Liver (tissue), 9 donors: ENCODE data around the gene EXT2. TPM values are rescaled to one million over a fixed set of nuclear protein-coding genes. Genes with fewer than 3 reads are reported as not detected.

ENCODE experiments used
- DNase-seq: peaks from one replicate; pipeline ENCODE4 v3.0.0-alpha.2; 2017; ENCODE audit warnings: low spot score
- H3K27ac ChIP-seq, 2 donors: one replicate each; pipeline ENCODE4 v1.7.0; 2013; ENCODE audit warnings: inconsistent platforms in 2 of 2, low read length in 2 of 2, control low read depth in 1 of 2, low read depth in 1 of 2, mild to moderate bottlenecking in 1 of 2
- H3K27me3 ChIP-seq, 4 donors: one replicate each; pipeline versions ENCODE4 v1.6.1 to v1.7.0; 2013; ENCODE audit warnings: low read length in 3 of 4, inconsistent platforms in 1 of 4, mild to moderate bottlenecking in 1 of 4, moderate library complexity in 1 of 4; ENCODE audit not compliant: control insufficient read depth in 4 of 4, insufficient read depth in 4 of 4
- H3K36me3 ChIP-seq, 4 donors: one replicate each; pipeline versions ENCODE4 v1.6.1 to v1.7.0; 2013; ENCODE audit warnings: low read length in 3 of 4, mild to moderate bottlenecking in 3 of 4, low read depth in 1 of 4, moderate library complexity in 1 of 4; ENCODE audit not compliant: control insufficient read depth in 4 of 4, insufficient read depth in 3 of 4
- H3K4me1 ChIP-seq, 4 donors: one replicate each; pipeline versions ENCODE4 v1.6.1 to v1.7.0; 2013; ENCODE audit warnings: low read length in 3 of 4, mild to moderate bottlenecking in 3 of 4, moderate library complexity in 1 of 4; ENCODE audit not compliant: control insufficient read depth in 4 of 4, insufficient read depth in 4 of 4
- H3K4me3 ChIP-seq, 3 donors: one replicate each; pipeline versions ENCODE4 v1.6.1 to v1.7.0; 2013; ENCODE audit warnings: low read length in 3 of 3, control low read depth in 1 of 3, low read depth in 1 of 3, mild to moderate bottlenecking in 1 of 3
- H3K9ac ChIP-seq, 2 donors: one replicate each; pipeline ENCODE4 v1.7.0; 2013; ENCODE audit warnings: low read length in 2 of 2, mild to moderate bottlenecking in 2 of 2, moderate library complexity in 2 of 2, control low read depth in 1 of 2, low read depth in 1 of 2
- H3K9me3 ChIP-seq, 4 donors: one replicate each; pipeline versions ENCODE4 v1.6.1 to v1.7.0; 2013; ENCODE audit warnings: low read length in 3 of 4; ENCODE audit not compliant: control insufficient read depth in 4 of 4
- CTCF ChIP-seq: fragments of 150-350 bp; IDR thresholded peaks from 2 replicates; pipeline ENCODE4 v1.5.1; 2017; ENCODE audit warnings: improper control_type of control experiment, low read depth, low read length; ENCODE audit not compliant: missing input control
- EGR1 ChIP-seq, 2 donors: IDR thresholded peaks; 2 replicates each; pipeline ENCODE4 v1.6.1; 2016 to 2018; ENCODE audit warnings: antibody characterized with exemption in 2 of 2, low read depth in 2 of 2
- FOXA1 ChIP-seq: IDR thresholded peaks from 2 replicates; pipeline ENCODE4 v1.6.1; 2016; ENCODE audit warnings: antibody characterized with exemption
- FOXA2 ChIP-seq: IDR thresholded peaks from 2 replicates; pipeline ENCODE4 v1.6.1; 2016; ENCODE audit warnings: antibody characterized with exemption
- GABPA ChIP-seq, 2 donors: IDR thresholded peaks in 1 of 2; conservative IDR thresholded peaks in 1 of 2; 2 replicates each; pipeline ENCODE4 v1.6.1; 2016; ENCODE audit warnings: antibody characterized with exemption in 2 of 2, mild to moderate bottlenecking in 1 of 2, moderate library complexity in 1 of 2
- HNF4A ChIP-seq, 2 donors: conservative IDR thresholded peaks; 2 replicates each; pipeline ENCODE4 v1.6.1; 2016; ENCODE audit warnings: antibody characterized with exemption in 2 of 2, mild to moderate bottlenecking in 2 of 2
- HNF4G ChIP-seq: IDR thresholded peaks from 2 replicates; pipeline ENCODE4 v1.6.1; 2016; ENCODE audit warnings: antibody characterized with exemption
- JUND ChIP-seq, 2 donors: IDR thresholded peaks; 2 replicates each; pipeline ENCODE4 v1.6.1; 2016; ENCODE audit warnings: antibody characterized with exemption in 2 of 2
- NR2F2 ChIP-seq: IDR thresholded peaks from 2 replicates; pipeline ENCODE4 v1.6.1; 2016; ENCODE audit warnings: antibody characterized with exemption
- RAD21 ChIP-seq, 2 donors: IDR thresholded peaks; 2 replicates each; pipeline ENCODE4 v1.6.1; 2016; ENCODE audit warnings: antibody characterized with exemption in 2 of 2, mild to moderate bottlenecking in 2 of 2
- REST ChIP-seq: IDR thresholded peaks from 2 replicates; pipeline ENCODE4 v1.6.1; 2016; ENCODE audit warnings: antibody characterized with exemption, mild to moderate bottlenecking
- RXRA ChIP-seq, 2 donors: IDR thresholded peaks; 2 replicates each; pipeline ENCODE4 v1.6.1; 2017 to 2018; ENCODE audit warnings: antibody characterized with exemption in 2 of 2, mild to moderate bottlenecking in 1 of 2
- SP1 ChIP-seq: IDR thresholded peaks from 2 replicates; pipeline ENCODE4 v1.6.1; 2018; ENCODE audit warnings: antibody characterized with exemption, mild to moderate bottlenecking
- TAF1 ChIP-seq: conservative IDR thresholded peaks from 2 replicates; pipeline ENCODE4 v1.6.1; 2016; ENCODE audit warnings: antibody characterized with exemption, mild to moderate bottlenecking
- YY1 ChIP-seq: IDR thresholded peaks from 2 replicates; pipeline ENCODE4 v1.6.1; 2016; ENCODE audit warnings: antibody characterized with exemption, mild to moderate bottlenecking
- ZBTB33 ChIP-seq: IDR thresholded peaks from 2 replicates; pipeline ENCODE4 v1.6.1; 2016; ENCODE audit warnings: antibody characterized with exemption
- WGBS: extraction: QIAGEN DNeasy Blood & Tissue Kit; methylation state at CpG from one replicate; pipeline ENCODE4 v1.1.7; 2013; 5-methylcytosine and 5-hydroxymethylcytosine counted together
- polyA plus RNA-seq, 2 donors: library from polyadenylated mRNA; stranded (reverse) in 1 of 2; unstranded in 1 of 2; fragments of 200-250 nt in 1 of 2; fragments of >200 nt in 1 of 2; fragmentation: Nextera tagmentation in 1 of 2; extraction: Ambion mirVana in 1 of 2; gene quantifications; one replicate each; pipeline versions ENCODE4 v1.2.1 to v1.2.3, GENCODE V29; 2013 to 2015
- total RNA-seq, 2 donors: library from RNA; depleted of rRNA; stranded (reverse); fragments of >200 nt; gene quantifications; one replicate each; pipeline ENCODE4 v1.2.3, GENCODE V29; 2014
- TF ChIP-seq, protein P1 (sequence below): IDR thresholded peaks from 2 replicates; pipeline ENCODE4 v1.6.1; 2016; ENCODE audit warnings: antibody characterized with exemption
- donor health status: healthy.
- donor health status: healthy.
- donor health status: healthy.
- donor health status: healthy.
- donor health status: healthy.

Gene EXT2
- total and polyA plus RNA-seq, 4 donors: 8.4 to 36.1 (median 29.8) TPM

DNA sequence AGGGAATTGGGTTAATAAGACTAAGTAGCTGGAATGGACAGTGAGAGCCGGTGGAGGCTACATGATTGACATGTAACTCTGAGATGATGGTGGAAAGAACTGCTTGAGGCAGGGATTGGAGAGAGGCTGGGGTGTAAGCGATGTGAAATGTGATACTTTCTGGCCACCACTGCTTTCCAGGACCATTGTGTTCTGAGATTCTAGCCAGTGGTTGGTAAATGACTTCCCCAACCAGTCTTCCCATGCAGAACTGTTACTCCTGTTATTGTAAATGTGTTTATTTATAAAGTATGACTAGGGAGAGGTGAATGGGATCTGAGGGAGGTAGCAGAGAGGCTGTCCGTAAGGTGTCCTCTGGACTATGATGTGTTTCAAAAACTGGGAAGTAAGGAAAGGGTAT, 18.1 kb downstream of the EXT2 start:
- H3K27ac ChIP-seq: no peak overlapping the region
- H3K36me3 ChIP-seq: peaks cover 3 to 18% (median 14%) of the 10 kb centered on the region in 4 donors
- TF ChIP-seq EGR1 (IDR thresholded peaks at IDR 0.05; ENCODE audit: low read depth in 2 of 2): no peak
- no peak for TF ChIP-seq HNF4G
- no peak for TF ChIP-seq REST
- no peak for TF ChIP-seq YY1
- no peak for TF ChIP-seq FOXA2
- no peak for TF ChIP-seq GABPA (IDR thresholded peaks at IDR 0.05 in 1 of 2, conservative IDR thresholded peaks at IDR 0.05 in 1 of 2)
- TF ChIP-seq RAD21 (IDR thresholded peaks at IDR 0.05): no peak
- TF ChIP-seq RXRA (IDR thresholded peaks at IDR 0.05): no peak
- TF ChIP-seq CTCF: no peak
- no peak for TF ChIP-seq ZBTB33
- no peak for TF ChIP-seq TAF1
- TF ChIP-seq, protein P1, sequence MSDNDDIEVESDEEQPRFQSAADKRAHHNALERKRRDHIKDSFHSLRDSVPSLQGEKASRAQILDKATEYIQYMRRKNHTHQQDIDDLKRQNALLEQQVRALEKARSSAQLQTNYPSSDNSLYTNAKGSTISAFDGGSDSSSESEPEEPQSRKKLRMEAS: no peak
- no peak for TF ChIP-seq NR2F2
- no peak for TF ChIP-seq HNF4A (conservative IDR thresholded peaks at IDR 0.05)
- TF ChIP-seq FOXA1: no peak
- TF ChIP-seq JUND (IDR thresholded peaks at IDR 0.05): no peak
- no peak for TF ChIP-seq SP1
- H3K9ac ChIP-seq: no peak overlapping the region
- H3K4me1 ChIP-seq: peaks cover 0 to 2% (median 0%) of the 10 kb centered on the region in 4 donors
- H3K4me3 ChIP-seq: no peak overlapping the region
- no peak for DNase-seq
- H3K27me3 ChIP-seq: no peaks in the 10 kb centered on the region
- 93% methylated on average over 3 of the region's 3 CpGs for WGBS
- H3K9me3 ChIP-seq: no peaks in the 10 kb centered on the region
